Motor neuron (in vitro differentiated cells): ENCODE data around the gene PLPP3. TPM values are rescaled to one million over a fixed set of nuclear protein-coding genes. Genes with fewer than 3 reads are reported as not detected.

ENCODE experiments used
- ATAC-seq, 8 experiments: fragments of 200-7000 bp; cut with Tn5 transposase; replicated peaks in 6 of 8; 2 replicates each; pipeline ENCODE4 v1.8.0; 2021; ENCODE audit warnings: mild to moderate bottlenecking in 8 of 8, moderate library complexity in 8 of 8
- H3K27ac ChIP-seq, 2 donors: fragments of 250-450 bp; sonication (Bioruptor Pico); 2 replicates each; pipeline ENCODE4 v1.9.0; 2021; ENCODE audit warnings: antibody characterized with exemption in 2 of 2, mild to moderate bottlenecking in 2 of 2, moderate library complexity in 1 of 2
- H3K4me1 ChIP-seq, 2 donors: fragments of 250-450 bp; sonication (Bioruptor Pico); replicated peaks in 1 of 2; 2 replicates each; pipeline ENCODE4 v1.6.1; 2021; ENCODE audit warnings: antibody characterized with exemption in 2 of 2, mild to moderate bottlenecking in 2 of 2, moderate library complexity in 1 of 2
- H3K4me3 ChIP-seq, 5 donors: fragments of 250-450 bp; sonication (Bioruptor Pico); 2 replicates each; pipeline ENCODE4 v1.9.0; 2021; ENCODE audit warnings: antibody characterized with exemption in 5 of 5, mild to moderate bottlenecking in 5 of 5, moderate library complexity in 4 of 5
- WGBS, 10 experiments: fragments of 450-650 bp; shearing (Covaris generic); methylation state at CpG; one replicate each; pipeline ENCODE4 v1.0.0; 2022; 5-methylcytosine and 5-hydroxymethylcytosine counted together
- in situ Hi-C, 9 experiments: fragments of 400-800 bp; cut with MboI; loops; one replicate each; pipeline ENCODE4 v1.15.0; 2021; ENCODE audit warnings: low sequenced_read_pairs in 9 of 9, low pct_unique_long_range_greater_than_20kb in 2 of 9; ENCODE audit not compliant: unreplicated experiment in 9 of 9
- total RNA-seq, 8 experiments: library from RNA; unstranded; fragments of 300-600 nt; gene quantifications; 2 replicates each; pipeline versions ENCODE4 v1.2.3 to v1.2.4, GENCODE V29; 2022

PLPP3 gene
- total RNA-seq, 8 experiments from 2014 or later, result 4.7 to 175 (median 24.7) TPM

GRCh38 chr1:56586502-56586901 is 7.1 kb upstream of the PLPP3 start:
- Histone ChIP-seq H3K27ac (no peak overlapping the region), H3K4me1 (no peaks in the 10 kb centered on the region), H3K4me3 (no peak overlapping the region)
- peak in 1 of 8 experiments; percentile 56 for ATAC-seq
- 90 to 100% (median 94%) methylated on average over 2 to 4 of the region's 5 CpGs; no CpG with 5 or more reads in 5 of the 10 experiments for WGBS, 10 experiments
- in situ Hi-C loops, result loop anchor here in 7 of 9 experiments (10.0 to 25.0 kb wide), 7 partner anchors 226 to 1649 kb away; partner anchors contain the start of gene FYB2 (in 1 of the 7)

GRCh38 chr1:56585985-56586384 is 6.6 kb upstream of the PLPP3 start:
- no peak for ATAC-seq
- 44 to 83% (median 71%) methylated on average over 1 to 5 of the region's 5 CpGs; no CpG with 5 or more reads in 1 of the 10 experiments for WGBS, 10 experiments
- in situ Hi-C loops, result loop anchor here in 7 of 9 experiments (10.0 to 25.0 kb wide), 7 partner anchors 226 to 1649 kb away; partner anchors contain the start of gene FYB2 (in 1 of the 7)
- Histone ChIP-seq H3K27ac (no peak overlapping the region), H3K4me1 (no peaks in the 10 kb centered on the region), H3K4me3 (no peak overlapping the region)

- in situ Hi-C loops, result loop anchor here in 7 of 9 experiments (10.0 to 25.0 kb wide), 7 partner anchors 227 to 1648 kb away; partner anchors contain the start of gene FYB2 (in 1 of the 7)
- no peak overlapping the region for H3K4me3 ChIP-seq
- 10 to 37% (median 18%) methylated on average over 4 to 5 of the region's 5 CpGs for WGBS, 10 experiments
- peak in 5 of 8 experiments; percentile 29 to 56 (median 41) for ATAC-seq
- no peak overlapping the region for H3K27ac ChIP-seq
- H3K4me1 ChIP-seq, result peaks cover 0 to 1% of the 10 kb centered on the region in 2 donors
Observed at GRCh38 chr1:56584910-56585528, 5.7 kb upstream of the PLPP3 start.

- 50 to 100% (median 82%) methylated on average over 1 to 2 of the region's 2 CpGs for WGBS, 10 experiments
- in situ Hi-C loops, result loop anchor here in 7 of 9 experiments (10.0 to 25.0 kb wide), 7 partner anchors 228 to 1647 kb away; partner anchors contain the start of gene FYB2 (in 1 of the 7)
Observed at GRCh38 chr1:56583957-56584468, 4.7 kb upstream of the PLPP3 start.

GRCh38 chr1:56580771-56581170 is 1.4 kb upstream of the PLPP3 start:
- peaks cover 14 to 19% of the 10 kb centered on the region in 2 donors for H3K4me1 ChIP-seq
- in situ Hi-C loops, result loop anchor here in 7 of 9 experiments (10.0 to 25.0 kb wide), 7 partner anchors 232 to 1643 kb away; partner anchors contain the start of gene FYB2 (in 1 of the 7)
- H3K27ac ChIP-seq, result no peak overlapping the region
- no peak for ATAC-seq
- WGBS, 10 experiments, result 78 to 100% (median 97%) methylated on average over 1 to 10 of the region's 10 CpGs; no CpG with 5 or more reads in 2 of the 10 experiments
- no peak overlapping the region for H3K4me3 ChIP-seq

More at GRCh38 chr1:56583957-56584468, 4.7 kb upstream of the PLPP3 start:
- peaks cover 0 to 4% of the 10 kb centered on the region in 2 donors for H3K4me1 ChIP-seq
- ATAC-seq, result no peak
- no peak overlapping the region for H3K27ac ChIP-seq
- H3K4me3 ChIP-seq, result no peak overlapping the region

- Histone ChIP-seq H3K4me3 (peak overlapping the region; percentile 53 to 90 (median 76)), H3K4me1 (peaks cover 18 to 32% of the 10 kb centered on the region in 2 donors), H3K27ac (peak overlapping the region; percentile 1 to 76)
- 0 to 2% (median 0%) methylated on average over 1 to 36 of the region's 64 CpGs; no CpG with 5 or more reads in 4 of the 10 experiments for WGBS, 10 experiments
- ATAC-seq, result peak; percentile 8 to 80 (median 70)
- in situ Hi-C loops, result loop anchor here in 7 of 9 experiments (25.0 kb wide), 6 partner anchors 234 to 1641 kb away; partner anchors contain the start of gene FYB2 (in 1 of the 7)
Observed at GRCh38 chr1:56578138-56578962, 1.0 kb downstream of the PLPP3 start.

GRCh38 chr1:56577406-56578137 is 1.8 kb downstream of the PLPP3 start:
- Histone ChIP-seq H3K4me1 (peaks cover 22 to 32% of the 10 kb centered on the region in 2 donors), H3K27ac (no peak overlapping the region), H3K4me3 (peak overlapping the region; percentile 53 to 90 (median 76))
- in situ Hi-C loops, result loop anchor here in 7 of 9 experiments (25.0 kb wide), 6 partner anchors 235 to 1640 kb away; partner anchors contain the start of gene FYB2 (in 1 of the 7)
- WGBS, 10 experiments, result 0 to 8% (median 6%) methylated on average over 1 to 10 of the region's 12 CpGs; no CpG with 5 or more reads in 1 of the 10 experiments
- peak in 3 of 8 experiments; percentile 2 to 5 (median 2) for ATAC-seq

- peak overlapping the region; percentile 53 to 90 (median 76) for H3K4me3 ChIP-seq
- peaks cover 26 to 32% of the 10 kb centered on the region in 2 donors for H3K4me1 ChIP-seq
- 0 to 20% (median 14%) methylated on average over 1 of the region's 1 CpG; no CpG with 5 or more reads in 3 of the 10 experiments for WGBS, 10 experiments
- in situ Hi-C loops, result loop anchor here in 7 of 9 experiments (25.0 kb wide), 6 partner anchors 235 to 1640 kb away; partner anchors contain the start of gene FYB2 (in 1 of the 7)
- peak in 7 of 8 experiments; percentile 2 to 20 (median 15) for ATAC-seq
- no peak overlapping the region for H3K27ac ChIP-seq
Observed at GRCh38 chr1:56576880-56577405, 2.4 kb downstream of the PLPP3 start.

- ATAC-seq, result no peak
- in situ Hi-C loops, result loop anchor here in 7 of 9 experiments (25.0 kb wide), 6 partner anchors 236 to 1639 kb away; partner anchors contain the start of gene FYB2 (in 1 of the 7)
- WGBS, 10 experiments, result 0 to 56% (median 25%) methylated on average over 1 to 3 of the region's 3 CpGs
- Histone ChIP-seq H3K27ac (no peak overlapping the region), H3K4me1 (peaks cover 31 to 32% of the 10 kb centered on the region in 2 donors), H3K4me3 (peak overlapping the region in 1 of 5 donors; percentile 90)
Observed at GRCh38 chr1:56575865-56576264, 3.5 kb downstream of the PLPP3 start.

- peaks cover 32% of the 10 kb centered on the region in 2 donors for H3K4me1 ChIP-seq
- peak overlapping the region in 1 of 5 donors; percentile 3 for H3K4me3 ChIP-seq
- 45 to 100% (median 68%) methylated on average over 1 to 4 of the region's 4 CpGs; no CpG with 5 or more reads in 1 of the 10 experiments for WGBS, 10 experiments
- peak in 1 of 8 experiments; percentile 7 for ATAC-seq
- no peak overlapping the region for H3K27ac ChIP-seq
- in situ Hi-C loops, result loop anchor here in 7 of 9 experiments (25.0 kb wide), 6 partner anchors 238 to 1637 kb away; partner anchors contain the start of gene FYB2 (in 1 of the 7)
Observed at GRCh38 chr1:56574794-56575193, 4.6 kb downstream of the PLPP3 start.

- WGBS, 10 experiments, result 7 to 91% (median 71%) methylated on average over 2 to 4 of the region's 4 CpGs
- in situ Hi-C loops, result no loop called here
- no peak overlapping the region for H3K27ac ChIP-seq
- peaks cover 32 to 34% of the 10 kb centered on the region in 2 donors for H3K4me1 ChIP-seq
- ATAC-seq, result no peak
- no peak overlapping the region for H3K4me3 ChIP-seq
Observed at GRCh38 chr1:56573311-56573710, 6.1 kb downstream of the PLPP3 start.
